Osteoblast (primary cell): ENCODE results near the gene INSC. TPM values are rescaled to one million over a fixed set of nuclear protein-coding genes. Genes with fewer than 3 reads are reported as not detected.

Experiments used
- DNase-seq: peaks from one replicate; pipeline ENCODE4 v3.0.0; 2011; ENCODE audit warnings: low spot score, mixed read lengths; ENCODE audit not compliant: insufficient read length; ENCODE audit errors: missing footprints
- H2AFZ ChIP-seq: 2 replicates; pipeline ENCODE4 v1.6.0; 2011; ENCODE audit warnings: mild to moderate bottlenecking, low read length
- H3K27ac ChIP-seq: 2 replicates; pipeline ENCODE4 v1.5.1; 2011; ENCODE audit warnings: mild to moderate bottlenecking, low read depth, low read length, moderate library complexity
- H3K27me3 ChIP-seq: 2 replicates; pipeline ENCODE4 v1.6.0; 2012; ENCODE audit warnings: mild to moderate bottlenecking, control low read depth, inconsistent platforms, low read length, moderate library complexity; ENCODE audit not compliant: insufficient read depth
- H3K36me3 ChIP-seq: 2 replicates; pipeline ENCODE4 v1.5.1; 2011; ENCODE audit warnings: mild to moderate bottlenecking, low read length, control low read depth, moderate library complexity; ENCODE audit not compliant: insufficient read depth
- H3K4me1 ChIP-seq: 2 replicates; pipeline ENCODE4 v1.5.1; 2011; ENCODE audit warnings: mild to moderate bottlenecking, low read length, control low read depth, moderate library complexity; ENCODE audit not compliant: insufficient read depth
- H3K4me2 ChIP-seq: 2 replicates; pipeline ENCODE4 v1.6.0; 2011; ENCODE audit warnings: mild to moderate bottlenecking, low read length; ENCODE audit not compliant: insufficient read depth
- H3K4me3 ChIP-seq: fragments of 200-600 bp; sonication (generic); 3 replicates; pipeline ENCODE4 v1.5.1; 2012; ENCODE audit warnings: mild to moderate bottlenecking, low read length, inconsistent platforms; ENCODE audit not compliant: insufficient read depth
- H3K79me2 ChIP-seq: 2 replicates; pipeline ENCODE4 v1.6.0; 2012; ENCODE audit warnings: mild to moderate bottlenecking, low read length, control low read depth, inconsistent platforms; ENCODE audit not compliant: insufficient read depth
- H3K9me3 ChIP-seq: 2 replicates; pipeline ENCODE4 v1.5.1; 2011; ENCODE audit warnings: low read depth, low read length, control low read depth
- H4K20me1 ChIP-seq: 2 replicates; pipeline ENCODE4 v1.6.0; 2012; ENCODE audit warnings: mild to moderate bottlenecking, low read length, control low read depth; ENCODE audit not compliant: insufficient read depth
- CTCF ChIP-seq: IDR thresholded peaks from 2 replicates; pipeline ENCODE4 v1.5.1; 2011; ENCODE audit warnings: mild to moderate bottlenecking, low read depth, low read length, moderate library complexity; ENCODE audit errors: extremely low read depth
- total RNA-seq: library from RNA; depleted of rRNA; stranded (reverse); fragments of >200 nt; gene quantifications from 2 replicates; pipeline ENCODE4 v1.2.3, GENCODE V29; 2012

The INSC gene
- total RNA-seq, 1 donor, result 0.72 TPM

GRCh38 chr11:15232496-15232895, 117.8 kb downstream of the INSC start:
- DNase-seq, result no peak

DNA sequence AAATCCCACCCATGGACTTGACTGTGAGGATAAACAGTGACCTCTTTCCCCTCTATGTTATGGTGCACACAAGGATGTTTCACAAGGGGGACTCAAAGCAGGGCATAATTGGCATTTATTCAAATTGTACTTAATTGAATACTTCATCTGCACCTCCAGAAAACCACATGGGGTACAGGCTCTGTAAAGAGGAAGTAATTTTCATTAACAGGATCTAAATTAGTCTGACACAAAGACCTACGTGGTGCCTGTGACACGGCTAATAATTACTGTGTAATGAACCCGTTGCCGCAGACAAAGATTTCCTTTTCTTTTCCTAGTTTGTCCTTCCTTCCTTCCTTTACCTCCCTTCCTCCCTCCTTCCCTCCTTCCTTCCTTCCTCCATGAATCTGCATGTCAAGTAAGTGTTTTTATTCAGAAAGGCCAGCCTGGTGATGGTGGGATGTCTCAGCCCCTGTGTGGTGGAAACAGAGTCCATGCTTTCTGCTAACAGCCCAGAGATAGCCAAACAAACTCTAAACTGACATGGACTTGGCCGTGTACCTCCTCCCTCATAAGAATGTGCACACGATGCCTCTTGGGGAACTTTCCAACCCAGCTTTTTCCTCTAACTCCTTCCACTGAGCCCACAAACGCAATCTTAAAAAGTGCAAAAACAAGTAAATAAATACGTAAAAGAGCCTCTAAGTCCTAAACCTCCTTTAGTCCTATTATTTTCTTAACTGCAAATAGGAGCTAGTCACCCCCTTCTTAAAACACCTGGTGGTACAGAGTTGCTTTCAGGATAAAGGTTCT, 118.8 kb downstream of the INSC start:
- Histone ChIP-seq H4K20me1 (no peaks in the 10 kb centered on the region), H3K4me3 (no peak overlapping the region), H3K36me3 (no peaks in the 10 kb centered on the region), H2AFZ (no peak overlapping the region), H3K4me2 (no peak overlapping the region), H3K79me2 (no peaks in the 10 kb centered on the region), H3K27ac (no peak overlapping the region), H3K9me3 (no peaks in the 10 kb centered on the region), H3K4me1 (peaks cover 3% of the 10 kb centered on the region), H3K27me3 (no peaks in the 10 kb centered on the region)
- DNase-seq, result no peak
- TF ChIP-seq CTCF, result no peak

More at GRCh38 chr11:15232496-15232895, 117.8 kb downstream of the INSC start:
- H3K27ac ChIP-seq, result no peak overlapping the region
- TF ChIP-seq CTCF, result no peak
- no peak overlapping the region for H3K4me3 ChIP-seq
- H3K9me3 ChIP-seq, result no peaks in the 10 kb centered on the region
- H3K36me3 ChIP-seq, result no peaks in the 10 kb centered on the region
- no peaks in the 10 kb centered on the region for H3K79me2 ChIP-seq
- no peak overlapping the region for H3K4me2 ChIP-seq
- H3K27me3 ChIP-seq, result no peaks in the 10 kb centered on the region
- peaks cover 3% of the 10 kb centered on the region for H3K4me1 ChIP-seq
- H4K20me1 ChIP-seq, result no peaks in the 10 kb centered on the region
- no peak overlapping the region for H2AFZ ChIP-seq

DNA sequence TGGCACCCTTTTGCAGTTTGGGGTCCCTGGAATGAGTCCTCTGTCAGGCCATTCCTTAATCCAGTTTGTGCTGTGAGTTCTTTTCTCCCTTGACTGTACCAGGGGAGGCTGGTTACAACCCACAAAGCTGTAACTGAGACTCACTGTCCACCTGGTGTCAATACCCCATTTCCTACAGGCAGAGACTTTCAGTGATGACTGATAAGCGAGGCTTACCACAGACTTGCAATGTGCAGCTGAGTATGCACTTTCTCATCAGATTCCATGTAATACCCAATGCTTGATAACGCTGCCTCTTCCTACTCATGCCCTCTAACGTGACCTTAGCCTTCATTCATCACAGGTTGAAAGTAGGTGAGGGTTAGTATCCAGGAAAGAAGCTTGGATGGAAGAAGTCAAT, 120.1 kb downstream of the INSC start:
- Histone ChIP-seq H3K27me3 (no peaks in the 10 kb centered on the region), H3K79me2 (no peaks in the 10 kb centered on the region), H3K4me1 (no peaks in the 10 kb centered on the region), H3K36me3 (no peaks in the 10 kb centered on the region), H3K4me2 (no peak overlapping the region), H3K9me3 (no peaks in the 10 kb centered on the region), H3K4me3 (no peak overlapping the region), H2AFZ (no peak overlapping the region), H4K20me1 (no peaks in the 10 kb centered on the region), H3K27ac (no peak overlapping the region)
- no peak for DNase-seq
- no peak for TF ChIP-seq CTCF

GRCh38 chr11:15236559-15236958, 121.8 kb downstream of the INSC start:
- no peak for DNase-seq
- no peaks in the 10 kb centered on the region for H3K4me1 ChIP-seq
- no peaks in the 10 kb centered on the region for H3K27me3 ChIP-seq
- H3K9me3 ChIP-seq, result no peaks in the 10 kb centered on the region
- no peaks in the 10 kb centered on the region for H4K20me1 ChIP-seq
- no peaks in the 10 kb centered on the region for H3K36me3 ChIP-seq
- no peak overlapping the region for H3K4me2 ChIP-seq
- no peak overlapping the region for H3K27ac ChIP-seq
- H2AFZ ChIP-seq, result no peak overlapping the region
- no peaks in the 10 kb centered on the region for H3K79me2 ChIP-seq
- H3K4me3 ChIP-seq, result no peak overlapping the region
- no peak for TF ChIP-seq CTCF
